Measurements from ENCODE around the gene POLN.
"Not testable (repeated sequence)": the region's sequence is repeated elsewhere in the genome, so short reads cannot be mapped to it uniquely, and the experiment has no call there.

Gene POLN

GRCh38 chr4:2275546-2276251, 33.8 kb upstream of the POLN start:
- DNase-seq (ENCODE audit: low read depth in 1 of 2, low spot score in 1 of 2): no peak

DNA sequence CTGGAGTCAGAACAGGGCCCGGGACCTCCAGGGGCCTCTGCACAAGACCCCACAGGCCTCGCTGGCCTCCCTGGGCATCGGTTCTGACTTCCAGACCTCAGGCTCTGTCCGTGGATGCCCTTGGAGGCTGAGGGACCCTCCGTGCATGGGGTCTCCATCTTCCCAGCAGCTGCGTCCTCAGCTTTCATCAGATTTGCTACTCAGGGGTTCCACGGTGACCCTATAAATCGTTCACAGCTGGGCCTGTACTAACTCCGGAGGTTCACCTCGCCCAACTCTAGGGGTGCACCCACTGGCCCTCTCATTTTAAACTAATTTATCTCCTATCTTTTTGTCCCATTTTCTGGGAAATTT, 33.1 kb upstream of the POLN start:
- DNase-seq (ENCODE audit: low read depth in 1 of 2, low spot score in 1 of 2): not testable (repeated sequence)

GRCh38 chr4:2274320-2275043, 32.6 kb upstream of the POLN start:
- DNase-seq (ENCODE audit: low read depth in 1 of 2, low spot score in 1 of 2): no peak

GRCh38 chr4:2273657-2274319, 31.9 kb upstream of the POLN start:
- no peak for DNase-seq (ENCODE audit: low read depth in 1 of 2, low spot score in 1 of 2)

DNA sequence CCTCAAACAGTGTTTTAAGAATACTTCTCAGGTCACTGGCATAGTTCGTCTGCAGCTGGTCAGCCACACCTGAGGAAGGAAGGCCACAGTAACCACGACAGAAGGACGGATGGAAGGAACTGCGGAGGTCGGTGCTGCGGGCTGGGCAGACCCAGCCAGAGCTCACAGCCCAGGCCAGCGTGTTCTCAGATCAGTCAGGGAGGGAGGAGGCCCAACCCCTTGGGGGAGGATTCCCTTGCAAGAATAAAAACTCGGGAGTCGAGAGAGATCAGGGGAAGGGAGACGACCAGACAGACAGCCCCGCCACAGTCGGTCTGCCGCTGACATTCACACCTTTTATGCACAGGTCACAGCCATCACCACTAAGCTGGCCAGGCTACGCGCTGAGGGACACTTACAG, 31.3 kb upstream of the POLN start:
- no peak for DNase-seq (ENCODE audit: low read depth in 1 of 2, low spot score in 1 of 2)

DNA sequence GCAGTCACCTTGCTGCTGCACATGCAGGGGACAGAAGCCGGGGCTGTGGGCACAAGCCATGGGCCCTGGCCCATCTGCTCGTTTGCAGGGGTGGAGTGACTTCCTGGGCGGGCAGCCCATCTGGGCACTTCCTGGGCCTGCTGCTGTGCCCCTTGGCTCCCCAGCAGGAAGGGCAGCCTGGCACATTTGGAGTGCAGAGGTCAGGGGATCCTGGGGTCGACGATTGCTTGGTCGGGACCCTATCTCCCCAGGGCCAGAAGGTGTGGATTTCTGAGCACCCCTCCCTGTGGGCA, 30.9 kb upstream of the POLN start:
- no peak for DNase-seq (ENCODE audit: low read depth in 1 of 2, low spot score in 1 of 2)

- DNase-seq (ENCODE audit: low read depth in 1 of 2, low spot score in 1 of 2): no peak
These were observed 30.3 kb upstream of the POLN start for GRCh38 chr4:2272026-2272827.

DNA sequence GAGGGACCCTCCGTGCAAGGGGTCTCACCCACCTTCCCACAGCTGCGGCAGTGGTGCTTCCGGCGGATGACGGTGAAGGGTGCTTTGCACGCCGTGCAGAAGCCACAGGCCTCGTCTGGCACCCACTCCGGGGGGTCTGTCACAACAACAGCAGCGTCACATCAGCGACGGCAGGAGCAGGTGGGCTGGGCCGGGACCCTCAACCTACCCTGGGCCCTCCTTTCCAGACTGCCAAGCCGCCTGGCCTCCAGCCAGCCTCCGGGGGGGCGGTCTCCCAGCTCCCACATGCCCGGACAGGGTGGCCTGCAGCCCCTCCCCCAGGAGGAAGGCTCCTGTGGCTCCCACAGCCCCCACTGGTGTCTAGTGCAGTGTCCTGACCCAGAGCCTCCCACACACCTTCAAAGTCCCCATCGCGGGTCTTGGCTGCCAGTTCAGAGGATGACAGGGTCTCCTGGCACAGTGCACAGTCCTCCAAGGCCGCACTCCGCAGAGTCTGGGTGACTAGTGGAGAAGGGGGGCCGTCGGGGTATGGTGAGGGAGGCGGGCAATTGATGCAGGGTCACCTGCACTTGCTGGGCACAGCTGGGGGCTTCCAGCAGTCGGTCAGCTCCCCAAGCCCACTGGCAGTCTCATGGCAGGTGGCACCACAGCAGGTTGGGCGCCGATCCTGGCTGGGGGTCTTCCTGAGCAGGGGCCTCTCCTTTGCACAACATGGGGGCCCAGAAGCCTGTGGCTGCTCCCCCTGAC, 29.5 kb upstream of the POLN start:
- no peak for DNase-seq (ENCODE audit: low read depth in 1 of 2, low spot score in 1 of 2)

GRCh38 chr4:2270341-2271165, 28.6 kb upstream of the POLN start:
- DNase-seq (ENCODE audit: low read depth in 1 of 2, low spot score in 1 of 2): no peak

- no peak for DNase-seq (ENCODE audit: low read depth in 1 of 2, low spot score in 1 of 2)
These were observed 27.8 kb upstream of the POLN start for GRCh38 chr4:2269618-2270163.

DNA sequence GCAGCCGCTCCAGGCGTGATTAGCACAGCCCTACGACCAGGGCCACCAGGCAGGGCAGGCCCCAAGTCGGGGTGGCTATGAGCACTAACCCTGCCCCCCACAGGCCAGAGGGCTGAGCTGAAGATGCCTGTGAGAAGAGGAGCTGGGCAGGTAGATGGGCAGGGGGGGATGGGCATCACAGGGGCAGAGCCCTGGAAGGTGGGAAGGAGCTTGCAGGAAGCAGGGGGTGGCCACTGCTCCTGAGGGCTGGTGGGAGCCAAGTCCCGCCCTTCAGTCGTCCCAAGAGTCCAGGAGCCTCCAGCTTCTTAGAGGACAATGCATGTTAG, 27.2 kb upstream of the POLN start:
- no peak for DNase-seq (ENCODE audit: low read depth in 1 of 2, low spot score in 1 of 2)

DNA sequence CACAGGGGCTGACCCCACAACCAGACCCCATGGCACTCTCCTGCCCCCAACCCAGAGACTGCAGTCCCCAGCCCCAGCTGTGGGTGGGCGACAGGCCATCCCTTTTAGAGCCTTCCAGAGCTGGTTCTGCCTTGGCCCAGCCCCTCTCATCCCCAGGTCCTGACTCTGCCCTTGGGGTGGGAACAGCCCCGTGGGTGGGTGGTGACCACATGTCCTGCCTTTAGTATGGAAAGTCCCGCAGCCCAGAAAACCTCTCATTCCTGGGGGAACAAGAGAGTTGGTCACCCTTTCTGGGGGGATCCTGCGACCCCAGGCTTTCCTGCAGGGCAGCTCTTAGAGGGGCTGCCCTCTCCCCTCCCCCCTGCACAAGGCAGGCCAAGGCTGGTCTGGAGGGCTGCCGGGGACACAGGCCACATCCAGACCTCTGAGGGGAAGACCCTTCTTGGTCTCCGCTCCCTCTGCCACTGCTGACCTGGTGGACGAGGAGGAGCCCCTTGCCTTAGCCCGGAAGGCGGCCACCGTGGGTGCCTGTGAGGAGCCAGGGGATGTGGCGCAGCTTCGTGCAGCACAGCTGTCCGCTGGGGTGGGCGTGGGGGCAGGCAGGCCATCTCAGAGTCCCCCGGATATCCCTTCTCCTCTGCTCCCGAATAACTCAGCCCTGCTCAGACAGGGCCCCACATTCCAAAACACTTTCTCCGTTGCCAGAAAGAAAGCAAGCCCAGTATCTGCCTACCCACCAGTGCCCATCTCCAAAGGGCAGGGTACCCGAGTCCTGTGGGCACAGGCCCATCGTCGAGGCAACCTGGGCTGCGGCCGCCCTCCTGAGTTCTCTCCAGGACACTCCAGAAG, 26.7 kb upstream of the POLN start:
- DNase-seq (ENCODE audit: low read depth in 1 of 2, low spot score in 1 of 2): no peak

DNA sequence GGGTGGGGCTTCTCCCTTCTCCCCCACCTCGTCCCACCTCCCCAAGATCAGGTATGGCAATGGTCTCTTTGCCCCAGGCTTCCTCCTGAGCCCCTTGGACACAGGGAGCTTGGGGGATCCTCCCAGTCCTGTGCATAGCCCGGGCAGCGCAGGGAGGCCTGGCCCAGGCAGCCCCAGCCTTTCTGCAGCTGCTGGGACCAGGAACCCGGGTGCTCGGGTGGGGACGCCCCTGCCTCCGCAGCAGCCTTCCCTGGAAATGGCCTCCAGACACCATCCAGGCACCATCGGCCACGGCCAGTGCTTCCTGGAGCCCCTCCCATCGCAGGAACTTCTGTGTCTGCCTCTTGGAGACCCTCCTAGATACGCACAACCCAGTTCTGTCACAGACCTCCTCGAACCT, 25.9 kb upstream of the POLN start:
- DNase-seq (ENCODE audit: low read depth in 1 of 2, low spot score in 1 of 2): no peak

- no peak for DNase-seq (ENCODE audit: low read depth in 1 of 2, low spot score in 1 of 2)
These were observed 25.4 kb upstream of the POLN start for GRCh38 chr4:2267320-2267811.

- no peak for DNase-seq (ENCODE audit: low read depth in 1 of 2, low spot score in 1 of 2)
These were observed 24.9 kb upstream of the POLN start for GRCh38 chr4:2266821-2267220.

GRCh38 chr4:2266181-2266580, 24.3 kb upstream of the POLN start:
- DNase-seq (ENCODE audit: low read depth in 1 of 2, low spot score in 1 of 2): no peak

DNA sequence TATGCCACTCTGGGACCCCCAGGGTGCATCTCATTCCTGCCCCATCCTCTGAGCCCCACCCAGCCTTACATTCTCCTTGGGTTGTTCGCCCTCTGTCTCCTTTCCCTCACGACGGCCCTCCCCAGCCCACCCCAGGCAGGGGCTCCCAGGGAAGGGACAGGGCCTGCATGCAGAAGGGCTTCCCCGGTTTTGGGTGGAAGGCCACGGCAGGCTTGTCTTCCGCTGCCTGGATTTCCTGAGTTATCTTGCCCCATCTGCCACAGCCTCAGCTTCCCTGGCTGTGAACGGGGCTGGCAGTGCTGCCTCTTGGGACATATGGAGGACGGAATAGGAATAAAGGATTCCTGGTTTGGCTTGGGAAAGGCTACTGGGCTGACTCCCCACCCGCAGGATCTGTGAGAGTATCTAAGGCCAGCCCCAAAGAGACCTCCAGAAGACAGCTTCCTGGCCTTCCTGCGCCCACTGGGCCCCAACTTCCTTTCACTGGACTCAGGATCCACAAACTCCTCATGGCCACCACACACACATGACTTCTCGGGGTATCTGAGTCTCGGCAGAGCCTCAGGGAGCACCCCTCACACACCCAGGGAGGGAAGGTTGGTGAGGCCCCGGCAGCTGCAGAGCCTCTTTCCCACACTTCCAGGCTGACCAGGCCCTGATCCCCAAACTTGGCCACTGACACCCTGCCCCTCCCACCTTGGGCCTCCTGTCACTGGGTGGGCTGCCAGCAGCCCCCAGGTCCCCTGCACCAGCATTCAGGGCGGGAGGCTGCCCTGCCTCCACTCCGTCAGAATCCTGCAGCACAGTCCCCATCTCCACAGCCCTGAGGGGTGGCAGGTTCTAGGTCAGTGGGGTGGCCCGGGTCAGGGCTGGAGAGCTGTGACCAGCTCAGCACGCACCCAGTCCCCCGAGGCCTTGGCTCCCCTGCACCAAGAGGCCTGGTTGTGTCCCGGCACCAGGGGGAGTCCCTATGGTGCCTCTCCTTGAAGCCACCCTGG, 23.5 kb upstream of the POLN start:
- no peak for DNase-seq (ENCODE audit: low read depth in 1 of 2, low spot score in 1 of 2)
